ENCODE data around the gene SEC31B.

SEC31B gene

DNA sequence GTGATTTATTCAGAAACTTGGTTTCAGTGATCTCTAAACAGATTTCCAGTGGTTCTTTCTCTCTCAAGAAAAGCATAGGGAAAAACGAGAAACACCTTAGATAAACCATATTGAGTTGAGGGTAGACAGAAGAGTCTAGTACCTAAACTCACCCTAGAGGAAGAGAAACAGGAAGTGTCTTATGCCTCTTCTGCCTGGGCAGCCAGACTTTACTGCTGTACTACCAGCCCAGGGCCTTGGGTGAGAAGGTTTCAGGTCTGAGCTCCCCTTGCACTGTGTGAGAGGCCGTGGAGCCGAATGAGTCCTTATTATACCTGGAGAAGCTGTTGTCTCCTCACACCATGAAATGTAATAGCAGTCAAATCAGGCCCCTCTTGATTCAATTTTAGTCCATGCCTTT lies 34.3 kb upstream of the SEC31B start:
- CTCF ChIA-PET: interaction anchor here (0.9 kb wide), 1 partner anchor 8 kb away, joined by 5 read pairs; no protein-coding TSS in a partner anchor
- DNase-seq (ENCODE audit: extremely low spot score): no peak
- TF ChIP-seq SUZ12 (IDR thresholded peaks at IDR 0.05) (no peak), ZNF384 (IDR thresholded peaks at IDR 0.05) (no peak), FOXM1 (IDR thresholded peaks at IDR 0.05; ENCODE audit: borderline replicate concordance) (no peak), LEF1 (IDR thresholded peaks at IDR 0.05; ENCODE audit: borderline replicate concordance) (no peak), FOXA1 (IDR thresholded peaks at IDR 0.05) (no peak), NFRKB (IDR thresholded peaks at IDR 0.05) (no peak), ARNT (IDR thresholded peaks at IDR 0.05) (no peak), HDGF (IDR thresholded peaks at IDR 0.05; ENCODE audit: borderline replicate concordance) (no peak), TARDBP (IDR thresholded peaks at IDR 0.05) (no peak), FOXK2 (IDR thresholded peaks at IDR 0.05) (no peak), L3MBTL2 (conservative IDR thresholded peaks at IDR 0.05) (no peak), ELF4 (IDR thresholded peaks at IDR 0.05) (no peak), CTBP1 (IDR thresholded peaks at IDR 0.05; ENCODE audit: borderline replicate concordance) (no peak), BHLHE40 (IDR thresholded peaks at IDR 0.05; ENCODE audit: borderline replicate concordance) (no peak), SP1 (IDR thresholded peaks at IDR 0.05) (no peak)
- TF ChIP-seq, protein P1, sequence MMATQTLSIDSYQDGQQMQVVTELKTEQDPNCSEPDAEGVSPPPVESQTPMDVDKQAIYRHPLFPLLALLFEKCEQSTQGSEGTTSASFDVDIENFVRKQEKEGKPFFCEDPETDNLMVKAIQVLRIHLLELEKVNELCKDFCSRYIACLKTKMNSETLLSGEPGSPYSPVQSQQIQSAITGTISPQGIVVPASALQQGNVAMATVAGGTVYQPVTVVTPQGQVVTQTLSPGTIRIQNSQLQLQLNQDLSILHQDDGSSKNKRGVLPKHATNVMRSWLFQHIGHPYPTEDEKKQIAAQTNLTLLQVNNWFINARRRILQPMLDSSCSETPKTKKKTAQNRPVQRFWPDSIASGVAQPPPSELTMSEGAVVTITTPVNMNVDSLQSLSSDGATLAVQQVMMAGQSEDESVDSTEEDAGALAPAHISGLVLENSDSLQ (IDR thresholded peaks at IDR 0.05): no peak
- POLR2A ChIA-PET: interaction anchor here (2.8 kb wide), 1 partner anchor 18 kb away, joined by 9 read pairs; the partner anchor contains the start of gene HIF1AN

DNA sequence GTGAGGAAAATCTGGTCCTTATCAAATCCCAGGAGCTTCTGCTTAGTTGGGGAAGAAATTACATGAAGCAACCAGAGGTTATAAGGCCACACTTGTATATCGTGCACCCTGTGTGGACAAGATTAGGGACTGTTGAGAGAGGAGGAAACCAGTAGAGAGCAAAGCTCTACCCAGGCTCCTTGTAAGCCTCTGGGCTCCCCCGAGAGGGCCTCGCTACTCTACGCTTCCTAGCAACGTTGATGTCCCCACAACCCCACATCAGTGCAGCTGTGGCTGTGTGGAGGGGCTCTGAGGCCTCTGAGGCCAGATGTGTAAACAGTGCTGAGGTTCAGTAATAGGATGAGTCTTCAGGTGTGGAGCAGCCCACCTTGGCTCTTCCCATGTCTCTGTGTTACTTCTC lies 32.1 kb upstream of the SEC31B start:
- TF ChIP-seq ELF4 (IDR thresholded peaks at IDR 0.05): no peak
- POLR2A ChIA-PET: interaction anchor here (2.8 kb wide), 1 partner anchor 16 kb away, joined by 9 read pairs; the partner anchor contains the start of gene HIF1AN
- CTCF ChIA-PET: interaction anchor here (1.4 kb wide), 1 partner anchor 12 kb away, joined by 5 read pairs; no protein-coding TSS in a partner anchor
- DNase-seq (ENCODE audit: extremely low spot score): no peak

DNA sequence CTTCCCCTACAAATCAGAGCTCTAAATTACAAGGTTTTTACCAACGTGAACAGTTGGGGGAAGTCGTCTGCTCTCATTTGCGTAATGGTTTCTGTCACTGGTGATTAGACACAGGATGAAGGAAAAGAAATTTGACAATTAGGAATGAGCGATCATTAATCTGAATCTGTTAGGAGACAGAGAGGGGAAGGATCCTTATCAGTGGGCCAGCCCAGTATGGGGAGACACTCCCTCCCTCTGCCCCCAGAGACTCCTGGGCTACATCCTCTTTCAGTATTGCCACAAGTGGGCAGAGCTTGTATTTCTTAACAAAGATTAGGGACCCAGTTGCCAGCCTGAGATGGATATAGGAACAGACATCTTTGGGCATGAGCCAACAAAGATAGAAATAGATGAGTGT lies 31.5 kb upstream of the SEC31B start:
- ChIA-PET POLR2A (interaction anchor here (2.8 to 2.9 kb wide), 2 partner anchors 15 to 16 kb away, joined by 9 to 14 read pairs; partner anchors contain the start of gene HIF1AN), CTCF (interaction anchor here (1.4 kb wide), 1 partner anchor 12 kb away, joined by 5 read pairs; no protein-coding TSS in a partner anchor)
- no peak for DNase-seq (ENCODE audit: extremely low spot score)
- TF ChIP-seq CTBP1 (IDR thresholded peaks at IDR 0.05; ENCODE audit: borderline replicate concordance): no peak
- no peak for TF ChIP-seq ARNT (IDR thresholded peaks at IDR 0.05)
- no peak for TF ChIP-seq HDGF (IDR thresholded peaks at IDR 0.05; ENCODE audit: borderline replicate concordance)
- no peak for TF ChIP-seq SP1 (IDR thresholded peaks at IDR 0.05)
- TF ChIP-seq TARDBP (IDR thresholded peaks at IDR 0.05): no peak
- TF ChIP-seq ZNF384 (IDR thresholded peaks at IDR 0.05): no peak
- TF ChIP-seq, protein P1 (IDR thresholded peaks at IDR 0.05): no peak
- no peak for TF ChIP-seq L3MBTL2 (conservative IDR thresholded peaks at IDR 0.05)
- TF ChIP-seq LEF1 (IDR thresholded peaks at IDR 0.05; ENCODE audit: borderline replicate concordance): no peak
- TF ChIP-seq SUZ12 (IDR thresholded peaks at IDR 0.05): no peak
- no peak for TF ChIP-seq FOXA1 (IDR thresholded peaks at IDR 0.05)
- TF ChIP-seq BHLHE40 (IDR thresholded peaks at IDR 0.05; ENCODE audit: borderline replicate concordance): no peak

DNA sequence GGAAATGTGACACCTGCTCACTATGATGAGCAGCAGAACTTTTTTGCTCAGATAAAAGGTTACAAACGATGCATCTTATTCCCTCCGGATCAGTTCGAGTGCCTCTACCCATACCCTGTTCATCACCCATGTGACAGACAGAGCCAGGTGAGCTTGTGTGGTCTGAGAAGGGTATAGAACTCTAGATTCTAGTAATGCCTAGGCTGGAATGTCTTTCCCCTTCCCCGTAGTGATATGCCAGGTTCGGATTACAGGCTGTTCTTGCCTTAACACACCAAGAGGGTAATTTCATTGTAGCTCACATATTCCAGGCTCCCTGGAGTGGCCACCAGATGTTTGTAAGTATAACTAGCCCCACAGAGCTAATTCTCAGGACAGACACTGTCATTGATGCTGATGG lies 25.3 kb upstream of the SEC31B start:
- ChIA-PET CTCF (interaction anchor here (1.1 to 1.3 kb wide), 2 partner anchors 9 to 199 kb away, joined by 3 to 4 read pairs; partner anchors contain the start of gene HIF1AN), POLR2A (interaction anchor here (2.5 kb wide), 1 partner anchor 9 kb away, joined by 29 read pairs; the partner anchor contains the start of gene HIF1AN)
- TF ChIP-seq ZNF384 (IDR thresholded peaks at IDR 0.05): no peak
- TF ChIP-seq TARDBP (IDR thresholded peaks at IDR 0.05): no peak
- no peak for TF ChIP-seq L3MBTL2 (conservative IDR thresholded peaks at IDR 0.05)
- TF ChIP-seq SP1 (IDR thresholded peaks at IDR 0.05): no peak
- TF ChIP-seq CTBP1 (IDR thresholded peaks at IDR 0.05; ENCODE audit: borderline replicate concordance): no peak
- no peak for DNase-seq (ENCODE audit: extremely low spot score)

DNA sequence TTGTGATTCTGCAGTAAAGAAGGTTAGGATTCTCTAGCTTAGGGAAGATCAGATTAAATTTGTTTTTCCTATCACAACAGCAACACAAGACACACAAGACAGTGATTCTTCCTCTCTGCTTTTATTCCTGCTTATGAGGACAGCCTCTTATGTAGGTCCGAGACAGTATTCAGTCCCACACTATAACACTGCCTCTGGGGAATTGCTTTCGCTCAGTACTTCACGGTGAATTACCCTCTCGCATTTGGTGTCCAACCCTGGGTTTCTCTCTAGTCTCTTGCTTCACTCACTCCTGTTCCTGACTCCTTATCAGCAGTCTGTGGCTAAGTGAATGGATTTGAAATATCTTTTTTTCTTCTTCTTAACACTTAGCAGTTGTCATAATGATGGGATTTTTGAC lies 17.8 kb upstream of the SEC31B start:
- CTCF ChIA-PET: interaction anchor here (1.5 kb wide), 1 partner anchor 19 kb away, joined by 5 read pairs; no protein-coding TSS in a partner anchor
- DNase-seq (ENCODE audit: extremely low spot score): no peak
- POLR2A ChIA-PET: interaction anchor here (1.1 kb wide), 1 partner anchor 8 kb away, joined by 3 read pairs; the partner anchor contains the start of gene NDUFB8
- TF ChIP-seq BHLHE40 (IDR thresholded peaks at IDR 0.05; ENCODE audit: borderline replicate concordance) (no peak), L3MBTL2 (conservative IDR thresholded peaks at IDR 0.05) (no peak), NFRKB (IDR thresholded peaks at IDR 0.05) (no peak), SUZ12 (IDR thresholded peaks at IDR 0.05) (no peak), SP1 (IDR thresholded peaks at IDR 0.05) (no peak), FOXM1 (IDR thresholded peaks at IDR 0.05; ENCODE audit: borderline replicate concordance) (no peak), FOXA1 (IDR thresholded peaks at IDR 0.05) (no peak), TARDBP (IDR thresholded peaks at IDR 0.05) (no peak), FOXK2 (IDR thresholded peaks at IDR 0.05) (no peak), ELF4 (IDR thresholded peaks at IDR 0.05) (no peak), HDGF (IDR thresholded peaks at IDR 0.05; ENCODE audit: borderline replicate concordance) (no peak), ZNF384 (IDR thresholded peaks at IDR 0.05) (no peak), ARNT (IDR thresholded peaks at IDR 0.05) (no peak), CTBP1 (IDR thresholded peaks at IDR 0.05; ENCODE audit: borderline replicate concordance) (no peak), LEF1 (IDR thresholded peaks at IDR 0.05; ENCODE audit: borderline replicate concordance) (no peak)
- TF ChIP-seq, protein P1 (IDR thresholded peaks at IDR 0.05): no peak

DNA sequence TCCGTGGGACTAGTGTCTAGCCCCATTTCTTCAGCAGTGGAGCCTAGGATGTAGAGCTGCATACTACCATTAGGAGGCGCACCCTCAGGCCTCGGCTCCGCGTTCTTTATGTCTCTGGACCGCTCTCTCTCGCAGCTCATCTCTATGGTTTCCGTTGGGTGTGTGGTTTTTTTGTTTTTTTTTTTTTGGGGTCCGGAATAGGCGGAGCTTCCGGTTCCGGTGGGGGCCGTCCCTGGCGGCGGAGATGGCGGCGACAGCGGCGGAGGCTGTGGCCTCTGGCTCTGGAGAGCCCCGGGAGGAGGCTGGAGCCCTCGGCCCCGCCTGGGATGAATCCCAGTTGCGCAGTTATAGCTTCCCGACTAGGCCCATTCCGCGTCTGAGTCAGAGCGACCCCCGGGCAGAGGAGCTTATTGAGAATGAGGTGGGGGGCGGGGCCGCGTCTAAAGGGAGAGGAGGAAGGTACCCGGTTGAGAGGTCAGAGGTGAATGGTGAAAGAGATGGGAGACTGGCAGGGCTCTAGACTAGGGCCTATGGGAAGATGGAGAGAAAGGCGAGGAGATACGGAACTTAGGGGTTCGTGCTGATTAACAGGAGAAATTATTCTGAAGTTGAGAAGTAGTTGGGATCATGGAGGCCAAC lies 16.2 kb upstream of the SEC31B start, which contains the start of gene HIF1AN:
Gene HIF1AN (plus strand): TSS at position 229 of the 639 bp plus-strand sequence. CDS start 16 bp downstream, at position 245.
- ChIA-PET POLR2A (interaction anchor here (0.7 to 2.3 kb wide), 21 partner anchors 9 to 364 kb away, joined by 3 to 29 read pairs (median 5); partner anchors contain the start of genes PAX2 and SEC31B), CTCF (interaction anchor here (0.6 to 1.4 kb wide), 5 partner anchors 9 to 1380 kb away, joined by 3 to 7 read pairs (median 4); no protein-coding TSS in a partner anchor)
- DNase-seq (ENCODE audit: extremely low spot score): peak; percentile 95
- TF ChIP-seq FOXM1 (IDR thresholded peaks at IDR 0.05; ENCODE audit: borderline replicate concordance) (no peak), LEF1 (IDR thresholded peaks at IDR 0.05; ENCODE audit: borderline replicate concordance) (no peak), HDGF (IDR thresholded peaks at IDR 0.05; ENCODE audit: borderline replicate concordance) (no peak), FOXK2 (IDR thresholded peaks at IDR 0.05) (no peak), ARNT (IDR thresholded peaks at IDR 0.05) (no peak), L3MBTL2 (conservative IDR thresholded peaks at IDR 0.05) (no peak), ZNF384 (IDR thresholded peaks at IDR 0.05) (peak; percentile 100), ELF4 (IDR thresholded peaks at IDR 0.05) (peak; percentile 61; the same call in 1 of the 2 replicates), SP1 (IDR thresholded peaks at IDR 0.05) (no peak), BHLHE40 (IDR thresholded peaks at IDR 0.05; ENCODE audit: borderline replicate concordance) (no peak), FOXA1 (IDR thresholded peaks at IDR 0.05) (no peak), SUZ12 (IDR thresholded peaks at IDR 0.05) (no peak), CTBP1 (IDR thresholded peaks at IDR 0.05; ENCODE audit: borderline replicate concordance) (no peak), NFRKB (IDR thresholded peaks at IDR 0.05) (no peak)
- TF ChIP-seq, protein P1 (IDR thresholded peaks at IDR 0.05): no peak
